Smooth muscle cell (in vitro differentiated cells): ENCODE data around the gene GNG4. TPM values are rescaled to one million over a fixed set of nuclear protein-coding genes. Genes with fewer than 3 reads are reported as not detected.
"Not testable (repeated sequence)": the region's sequence is repeated elsewhere in the genome, so short reads cannot be mapped to it uniquely, and the experiment has no call there.

Experiments
- DNase-seq: peaks from one replicate; lab custom pipeline; 2025; ENCODE audit not compliant: unreplicated experiment; lab: John Stamatoyannopoulos, UW
- H2AFZ ChIP-seq: fragments of 200-600 bp; sonication (generic); 2 replicates; pipeline ENCODE4 v1.6.0; 2016; ENCODE audit warnings: antibody characterized with exemption, low read depth, mild to moderate bottlenecking
- H3F3A ChIP-seq: fragments of 200-600 bp; sonication (generic); 2 replicates; pipeline ENCODE4 v1.6.0; 2017; ENCODE audit warnings: antibody characterized with exemption, low read depth
- H3K27ac ChIP-seq: fragments of 200-600 bp; sonication (generic); 2 replicates; pipeline ENCODE4 v1.5.1; 2016; ENCODE audit warnings: low read depth, mild to moderate bottlenecking
- H3K27me3 ChIP-seq: fragments of 200-600 bp; sonication (generic); 2 replicates; pipeline ENCODE4 v1.6.1; 2016; ENCODE audit warnings: low read depth, mild to moderate bottlenecking
- H3K36me3 ChIP-seq: fragments of 200-600 bp; sonication (generic); 2 replicates; pipeline ENCODE4 v1.5.1; 2016; ENCODE audit warnings: low read depth
- H3K4me1 ChIP-seq: fragments of 200-600 bp; sonication (generic); 2 replicates; pipeline ENCODE4 v1.5.1; 2016; ENCODE audit warnings: low read depth
- H3K4me2 ChIP-seq: fragments of 200-600 bp; sonication (generic); 2 replicates; pipeline ENCODE4 v1.6.0; 2016; ENCODE audit warnings: mild to moderate bottlenecking
- H3K4me3 ChIP-seq: fragments of 200-600 bp; sonication (generic); 2 replicates; pipeline ENCODE4 v1.5.1; 2016; ENCODE audit warnings: mild to moderate bottlenecking
- H3K79me2 ChIP-seq: fragments of 200-600 bp; sonication (generic); 2 replicates; pipeline ENCODE4 v1.6.0; 2016; ENCODE audit warnings: low read depth, mild to moderate bottlenecking
- H3K9ac ChIP-seq: fragments of 200-600 bp; sonication (generic); 2 replicates; pipeline ENCODE4 v1.6.0; 2016; ENCODE audit warnings: low read depth
- H3K9me3 ChIP-seq: fragments of 200-600 bp; sonication (generic); replicated peaks from 2 replicates; pipeline ENCODE4 v1.5.1; 2016; ENCODE audit warnings: low read depth
- H4K20me1 ChIP-seq: fragments of 200-600 bp; sonication (generic); 2 replicates; pipeline ENCODE4 v1.6.0; 2016; ENCODE audit warnings: low read depth
- CTCF ChIP-seq: fragments of 200-600 bp; sonication (generic); IDR thresholded peaks from 2 replicates; pipeline ENCODE4 v1.5.1; 2017; ENCODE audit warnings: borderline replicate concordance, mild to moderate bottlenecking, antibody characterized with exemption; ENCODE audit not compliant: insufficient read depth, poor library complexity, severe bottlenecking
- WGBS: methylation state at CpG from one replicate; pipeline ENCODE4 v1.1.7; 2016; ENCODE audit warnings: low lambda C conversion rate; 5-methylcytosine and 5-hydroxymethylcytosine counted together
- polyA plus RNA-seq: library from polyadenylated mRNA; unstranded; fragments of >200 nt; fragmentation: Nextera tagmentation; extraction: Ambion mirVana; gene quantifications from 2 replicates; pipeline ENCODE4 v1.2.1, GENCODE V29; 2016
- total RNA-seq: library from RNA; depleted of rRNA; stranded (reverse); fragments of >200 nt; gene quantifications from 2 replicates; pipeline ENCODE4 v1.2.3, GENCODE V29; 2014

Gene GNG4
- total and polyA plus RNA-seq, 2 experiments from 2014 or later, result 2.7 to 3.1 TPM

DNA sequence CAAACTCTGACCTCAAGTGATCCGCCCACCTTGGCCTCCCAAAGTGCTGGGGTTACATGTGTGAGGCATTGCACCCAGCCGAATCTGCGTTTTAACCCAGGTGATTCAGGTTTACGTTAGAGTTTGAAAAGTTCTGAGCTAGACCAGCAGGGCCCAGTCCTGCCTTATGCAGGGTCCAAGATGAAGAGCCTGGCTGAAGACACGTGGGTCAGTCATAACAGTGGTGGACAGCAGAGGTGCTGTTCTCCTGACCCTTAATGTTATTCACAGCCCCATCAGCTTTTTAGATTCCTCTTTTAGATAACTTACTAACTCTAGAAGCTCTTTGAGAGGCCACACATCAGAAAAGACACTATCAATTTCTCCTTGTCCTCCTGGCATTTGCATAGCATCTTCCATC lies 50.0 kb downstream of the GNG4 start:
- no peak overlapping the region for H2AFZ ChIP-seq
- H3K79me2 ChIP-seq, result no peaks in the 10 kb centered on the region
- TF ChIP-seq CTCF, result no peak
- no peaks in the 10 kb centered on the region for H3K4me1 ChIP-seq
- H3K9ac ChIP-seq, result no peak overlapping the region
- no peaks in the 10 kb centered on the region for H4K20me1 ChIP-seq
- H3F3A ChIP-seq, result no peaks in the 10 kb centered on the region
- 90% methylated on average over 5 of the region's 5 CpGs for WGBS
- no peak overlapping the region for H3K27ac ChIP-seq
- H3K9me3 ChIP-seq, result no peaks in the 10 kb centered on the region
- H3K36me3 ChIP-seq, result no peaks in the 10 kb centered on the region
- DNase-seq, result no peak
- H3K4me3 ChIP-seq, result no peak overlapping the region
- H3K4me2 ChIP-seq, result no peak overlapping the region
- no peaks in the 10 kb centered on the region for H3K27me3 ChIP-seq

GRCh38 chr1:235597867-235598553 lies 51.6 kb downstream of the GNG4 start:
- Histone ChIP-seq H3K9ac (no peak overlapping the region), H3K4me3 (no peak overlapping the region), H2AFZ (no peak overlapping the region), H3K9me3 (no peaks in the 10 kb centered on the region), H3K27me3 (no peaks in the 10 kb centered on the region), H3F3A (no peaks in the 10 kb centered on the region), H3K27ac (no peak overlapping the region), H3K4me1 (no peaks in the 10 kb centered on the region), H4K20me1 (no peaks in the 10 kb centered on the region), H3K36me3 (no peaks in the 10 kb centered on the region), H3K79me2 (no peaks in the 10 kb centered on the region), H3K4me2 (no peak overlapping the region)
- 74% methylated on average over 7 of the region's 7 CpGs for WGBS
- DNase-seq, result no peak
- TF ChIP-seq CTCF, result peak; percentile 37

DNA sequence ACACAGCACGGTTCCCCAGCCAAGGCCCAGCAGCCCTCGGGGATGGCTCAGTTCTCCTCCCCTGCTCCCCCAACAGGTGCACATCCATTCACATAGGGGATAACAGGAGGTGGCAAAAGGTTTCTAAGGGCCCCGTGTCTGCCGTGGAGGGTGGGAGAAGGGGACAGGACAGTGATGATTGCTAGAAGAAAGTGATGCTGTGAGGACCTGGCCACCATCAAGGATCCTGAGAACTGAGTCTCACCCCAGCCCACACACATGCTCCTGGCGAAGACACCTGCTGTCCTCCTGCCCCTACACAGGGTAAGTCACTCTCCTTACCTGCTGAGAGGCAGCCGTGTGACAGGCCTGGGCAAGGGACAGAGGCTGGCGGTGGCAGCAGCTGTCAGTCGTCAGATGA lies 54.5 kb downstream of the GNG4 start:
- Histone ChIP-seq H4K20me1 (no peaks in the 10 kb centered on the region), H2AFZ (no peak overlapping the region), H3F3A (no peaks in the 10 kb centered on the region), H3K4me3 (no peak overlapping the region), H3K9ac (no peak overlapping the region), H3K4me2 (no peak overlapping the region), H3K9me3 (no peaks in the 10 kb centered on the region), H3K27me3 (no peaks in the 10 kb centered on the region), H3K36me3 (no peaks in the 10 kb centered on the region), H3K4me1 (no peaks in the 10 kb centered on the region), H3K79me2 (no peaks in the 10 kb centered on the region), H3K27ac (no peak overlapping the region)
- WGBS, result 78% methylated on average over 8 of the region's 8 CpGs
- TF ChIP-seq CTCF, result no peak
- no peak for DNase-seq

- not testable (repeated sequence) for H3K79me2 ChIP-seq, H4K20me1 ChIP-seq, H3K27me3 ChIP-seq, H3K4me3 ChIP-seq, H3K36me3 ChIP-seq, H3F3A ChIP-seq, H2AFZ ChIP-seq, H3K9ac ChIP-seq, H3K27ac ChIP-seq, H3K9me3 ChIP-seq, DNase-seq, H3K4me2 ChIP-seq, H3K4me1 ChIP-seq
- WGBS, result 96% methylated on average over 19 of the region's 20 CpGs
Observed at GRCh38 chr1:235594281-235594895, 55.2 kb downstream of the GNG4 start.
